Ishikawa (cell line): ENCODE results near the gene SERGEF.

Experiments used
- MAX ChIP-seq: IDR thresholded peaks from 2 replicates; pipeline ENCODE4 v1.6.1; 2012
- RAD21 ChIP-seq: IDR thresholded peaks from 2 replicates; pipeline ENCODE4 v1.6.1; 2012; ENCODE audit warnings: low read depth
- REST ChIP-seq: IDR thresholded peaks from 2 replicates; pipeline ENCODE4 v1.6.1; 2012; ENCODE audit warnings: low read depth, mild to moderate bottlenecking
- USF1 ChIP-seq: IDR thresholded peaks from 2 replicates; pipeline ENCODE4 v1.6.1; 2012
- YY1 ChIP-seq: IDR thresholded peaks from 2 replicates; pipeline ENCODE4 v1.6.1; 2012; ENCODE audit warnings: low read depth
- ZBTB7A ChIP-seq: IDR thresholded peaks from 2 replicates; pipeline ENCODE4 v1.6.1; 2012; ENCODE audit warnings: low read depth

- no peak for TF ChIP-seq RAD21
- no peak for TF ChIP-seq MAX
- no peak for TF ChIP-seq USF1
- TF ChIP-seq REST = no peak
- TF ChIP-seq YY1 = no peak
- no peak for TF ChIP-seq ZBTB7A
These were observed 58.2 kb downstream of the SERGEF start for GRCh38 chr11:17954395-17955252.
